H1 (cell line): ENCODE measurements around the gene POLA2. TPM values are rescaled to one million over a fixed set of nuclear protein-coding genes. Genes with fewer than 3 reads are reported as not detected.

Source experiments
- CTCF ChIA-PET: fragments of 300-600 bp; sonication (Branson Sonifier 250); formaldehyde crosslinking; loops from one replicate; lab custom pipeline; 2021; ENCODE audit not compliant: partially characterized antibody; lab: Charles Lee
- POLR2A ChIA-PET: fragments of 300-600 bp; sonication (Branson Sonifier 250); formaldehyde crosslinking; loops from one replicate; lab custom pipeline; 2021; ENCODE audit warnings: inconsistent platforms; ENCODE audit not compliant: partially characterized antibody; lab: Charles Lee
- DNase-seq, 2 experiments: peaks; one replicate each; pipeline versions ENCODE4 v3.0.0 to v3.0.0-alpha.2; 2010 to 2022; ENCODE audit warnings: low spot score in 2 of 2, low read depth in 1 of 2, mixed read lengths in 1 of 2
- FAIRE-seq: peaks from 2 replicates; lab custom pipeline; 2011; peaks lifted over from hg19 to GRCh38; lab: Jason Lieb, UNC
- H2AFZ ChIP-seq: 2 replicates; pipeline ENCODE4 v1.8.1; 2012; ENCODE audit warnings: low read length, inconsistent platforms
- H2AK5ac ChIP-seq: 2 replicates; pipeline ENCODE4 v1.6.1; 2013; ENCODE audit warnings: low read depth, low read length
- H2BK120ac ChIP-seq: replicated peaks from 2 replicates; pipeline ENCODE3; 2013; ENCODE audit warnings: low read depth, low read length, inconsistent platforms
- H2BK12ac ChIP-seq: 2 replicates; pipeline ENCODE4 v1.6.1; 2013; ENCODE audit warnings: low read depth, low read length
- H2BK15ac ChIP-seq: 2 replicates; pipeline ENCODE4 v1.6.1; 2013; ENCODE audit warnings: low read length
- H2BK20ac ChIP-seq: 2 replicates; pipeline ENCODE4 v1.6.1; 2013; ENCODE audit warnings: low read length
- H2BK5ac ChIP-seq: 2 replicates; pipeline ENCODE4 v1.6.1; 2013; ENCODE audit warnings: low read depth, low read length
- H3K14ac ChIP-seq: 2 replicates; pipeline ENCODE4 v1.6.1; 2013; ENCODE audit warnings: inconsistent platforms; ENCODE audit not compliant: insufficient read length
- H3K18ac ChIP-seq: 2 replicates; pipeline ENCODE4 v1.6.1; 2013; ENCODE audit warnings: low read length; ENCODE audit errors: extremely low read depth
- H3K23ac ChIP-seq: 2 replicates; pipeline ENCODE4 v1.6.1; 2013; ENCODE audit warnings: inconsistent platforms; ENCODE audit not compliant: insufficient read length
- H3K23me2 ChIP-seq: 2 replicates; pipeline ENCODE4 v1.6.1; 2013; ENCODE audit warnings: low read depth, low read length
- H3K27ac ChIP-seq: 2 replicates; pipeline ENCODE4 v1.6.1; 2011; ENCODE audit warnings: low read depth, low read length, inconsistent platforms
- H3K27me3 ChIP-seq, 4 experiments: replicated peaks in 1 of 4; 1 replicate in 1 of 4; 2 replicates in 3 of 4; pipeline versions ENCODE4 v1.6.1 to v1.8.1; 2011 to 2013; ENCODE audit warnings: low read length in 3 of 4, mild to moderate bottlenecking in 3 of 4, inconsistent platforms in 2 of 4, mixed read lengths in 2 of 4, moderate library complexity in 1 of 4; ENCODE audit not compliant: control insufficient read depth in 3 of 4, insufficient read depth in 3 of 4; ENCODE audit errors: extremely low read depth in 1 of 4
- H3K36me3 ChIP-seq, 4 experiments: 2 replicates each; pipeline versions ENCODE4 v1.6.1 to v1.8.1; 2011 to 2013; ENCODE audit warnings: mild to moderate bottlenecking in 4 of 4, low read length in 3 of 4, moderate library complexity in 2 of 4, control low read depth in 1 of 4, inconsistent platforms in 1 of 4; ENCODE audit not compliant: insufficient read depth in 4 of 4, control insufficient read depth in 2 of 4
- H3K4ac ChIP-seq: replicated peaks from 2 replicates; pipeline ENCODE3; 2013; ENCODE audit warnings: low read length, low read depth, mixed read lengths, inconsistent platforms; ENCODE audit not compliant: insufficient read length
- H3K4me1 ChIP-seq, 4 experiments: replicated peaks in 1 of 4; 1 replicate in 1 of 4; 2 replicates in 3 of 4; pipeline versions ENCODE4 v1.6.1 to v1.8.1; 2011 to 2013; ENCODE audit warnings: low read length in 3 of 4, inconsistent platforms in 2 of 4, mixed read lengths in 1 of 4; ENCODE audit not compliant: insufficient read depth in 4 of 4, control insufficient read depth in 3 of 4
- H3K4me2 ChIP-seq, 2 experiments: 2 replicates each; pipeline versions ENCODE4 v1.6.1 to v1.8.1; 2011 to 2013; ENCODE audit warnings: low read depth in 2 of 2, low read length in 2 of 2, control low read depth in 1 of 2, inconsistent platforms in 1 of 2, mild to moderate bottlenecking in 1 of 2; ENCODE audit not compliant: insufficient read depth in 1 of 2
- H3K4me3 ChIP-seq, 4 experiments: fragments of 200-600, 300-600 bp in 1 of 4; sonication (generic), shearing (Covaris generic), sonication (Bioruptor Twin) in 1 of 4; 2 replicates each; pipeline versions ENCODE4 v1.5.1 to v1.8.1; 2011 to 2016; ENCODE audit warnings: low read length in 4 of 4, low read depth in 3 of 4, control low read depth in 2 of 4, inconsistent platforms in 2 of 4, mild to moderate bottlenecking in 2 of 4, mixed read lengths in 1 of 4, moderate library complexity in 1 of 4; ENCODE audit not compliant: insufficient read depth in 2 of 4; ENCODE audit errors: extremely low read depth in 1 of 4
- H3K56ac ChIP-seq: replicated peaks from 2 replicates; pipeline ENCODE3; 2013; ENCODE audit warnings: low read depth, mild to moderate bottlenecking, mixed read lengths, low read length, inconsistent platforms; ENCODE audit not compliant: insufficient read length
- H3K79me1 ChIP-seq: 2 replicates; pipeline ENCODE4 v1.6.1; 2013; ENCODE audit warnings: low read depth, low read length, control low read depth
- H3K79me2 ChIP-seq, 2 experiments: 2 replicates each; pipeline versions ENCODE4 v1.6.1 to v1.8.1; 2012 to 2013; ENCODE audit warnings: low read length in 2 of 2, mild to moderate bottlenecking in 2 of 2, inconsistent platforms in 1 of 2; ENCODE audit not compliant: insufficient read depth in 2 of 2, control insufficient read depth in 1 of 2
- H3K9ac ChIP-seq, 4 experiments: replicated peaks in 1 of 4; 1 replicate in 1 of 4; 2 replicates in 3 of 4; pipeline versions ENCODE4 v1.6.1 to v1.8.1; 2011 to 2013; ENCODE audit warnings: low read depth in 3 of 4, low read length in 3 of 4, control low read depth in 2 of 4, mild to moderate bottlenecking in 2 of 4, moderate library complexity in 2 of 4, inconsistent platforms in 1 of 4; ENCODE audit errors: extremely low read depth in 1 of 4
- H3K9me3 ChIP-seq, 2 experiments: 2 replicates each; pipeline versions ENCODE4 v1.6.1 to v1.8.1; 2012 to 2013; ENCODE audit warnings: mild to moderate bottlenecking in 2 of 2, moderate library complexity in 2 of 2, control low read depth in 1 of 2, inconsistent platforms in 1 of 2, low read depth in 1 of 2, low read length in 1 of 2, mixed read lengths in 1 of 2; ENCODE audit not compliant: insufficient read depth in 2 of 2
- H4K20me1 ChIP-seq, 2 experiments: replicated peaks in 1 of 2; 2 replicates each; pipeline versions ENCODE3 to v1.8.1; 2011 to 2013; ENCODE audit warnings: inconsistent platforms in 2 of 2, low read length in 2 of 2, mild to moderate bottlenecking in 1 of 2; ENCODE audit not compliant: insufficient read depth in 2 of 2, control insufficient read depth in 1 of 2
- H4K5ac ChIP-seq: 2 replicates; pipeline ENCODE4 v1.6.1; 2013; ENCODE audit warnings: low read length, low read depth, mixed read lengths, inconsistent platforms; ENCODE audit not compliant: insufficient read length
- H4K8ac ChIP-seq: 2 replicates; pipeline ENCODE4 v1.8.0; 2013; ENCODE audit warnings: mild to moderate bottlenecking, moderate library complexity, low read length, inconsistent platforms; ENCODE audit not compliant: insufficient read depth; ENCODE audit errors: extremely low read depth
- H4K91ac ChIP-seq: replicated peaks from 2 replicates; pipeline ENCODE3; 2013; ENCODE audit warnings: low read length, mixed read lengths, inconsistent platforms; ENCODE audit not compliant: insufficient read length
- BRCA1 ChIP-seq: IDR thresholded peaks from 2 replicates; pipeline ENCODE4 v1.6.1; 2012; ENCODE audit warnings: low read depth, low read length, improper control_type of control experiment
- TBP ChIP-seq: IDR thresholded peaks from 2 replicates; pipeline ENCODE4 v1.6.1; 2011; ENCODE audit warnings: low read depth, low read length, improper control_type of control experiment
- WGBS, 2 experiments: shearing (Covaris generic) in 1 of 2; methylation state at CpG; one replicate each; pipeline versions ENCODE4 v1.1.6 to v1.1.7; 2013 to 2015; ENCODE audit warnings: low lambda C conversion rate in 2 of 2, mixed read lengths in 2 of 2, inconsistent platforms in 1 of 2, low coverage in 1 of 2, missing lambda C conversion rate in 1 of 2; ENCODE audit not compliant: insufficient replicate concordance in 2 of 2, insufficient coverage in 1 of 2, insufficient read length in 1 of 2; ENCODE audit errors: extremely low coverage in 1 of 2, missing lambda C conversion rate in 1 of 2; 5-methylcytosine and 5-hydroxymethylcytosine counted together
- polyA plus RNA-seq, 7 experiments: library from polyadenylated mRNA; depleted of rRNA in 3 of 7; stranded (reverse) in 5 of 7; unstranded in 2 of 7; fragments of >200 nt in 5 of 7; fragments of 200-250 nt in 2 of 7; gene quantifications; 1 replicate in 5 of 7; 2 replicates in 1 of 7; 4 replicates in 1 of 7; pipeline versions ENCODE4 v1.2.1 to v1.2.3, GENCODE V29; 2011 to 2013; ENCODE audit warnings: missing spikeins in 2 of 7, mixed read lengths in 2 of 7
- total RNA-seq: library from RNA; stranded (reverse); fragmentation: NEBNext Ultra II Directional; extraction: Animal tissue kit (Norgen Biotek cat#: 25700); gene quantifications from 2 replicates; pipeline ENCODE4 v1.2.1, GENCODE V29; 2021

Gene POLA2
- total and polyA plus RNA-seq, 2 of the 8 experiments (the other 6 are each of a cell fraction or from before 2014, with no cell fraction given) = 31.2 to 55.9 TPM

GRCh38 chr11:65279279-65279678, 17.5 kb downstream of the POLA2 start:
- H3K27ac ChIP-seq = no peak overlapping the region
- no peak overlapping the region for H4K5ac ChIP-seq
- H3K18ac ChIP-seq = no peak overlapping the region
- H4K91ac ChIP-seq = no peak overlapping the region
- H3K27me3 ChIP-seq = no peaks in the 10 kb centered on the region
- H2BK5ac ChIP-seq = no peak overlapping the region
- no peak overlapping the region for H2BK120ac ChIP-seq
- H3K4me2 ChIP-seq = no peak overlapping the region
- H3K4ac ChIP-seq = no peak overlapping the region
- POLR2A ChIA-PET = interaction anchor here (0.8 to 5.3 kb wide), 4 partner anchors 7 to 24 kb away, joined by 3 to 34 read pairs (median 6); no protein-coding TSS in a partner anchor
- TF ChIP-seq BRCA1 (no peak), TBP (no peak)
- TF ChIP-seq, all 59 proteins: peak for 0
- 86% methylated on average over 4 of the region's 4 CpGs; no CpG with 5 or more reads in 1 of the 2 experiments for WGBS, 2 experiments
- no peak overlapping the region for H4K8ac ChIP-seq
- peaks cover 24 to 77% (median 67%) of the 10 kb centered on the region in 4 experiments; a peak in 7 of 8 replicates for H3K36me3 ChIP-seq
- H2AK5ac ChIP-seq = no peak overlapping the region
- H2BK12ac ChIP-seq = no peak overlapping the region
- H4K20me1 ChIP-seq = peaks cover 0 to 1% of the 10 kb centered on the region in 2 experiments
- H3K14ac ChIP-seq = no peak overlapping the region
- CTCF ChIA-PET = interaction anchor here (0.6 to 45.6 kb wide), 4 partner anchors 13 to 75 kb away, joined by 3 to 1179 read pairs (median 4); partner anchors contain the start of genes CDC42EP2 and DPF2
- no peak overlapping the region for H3K9ac ChIP-seq
- H2BK15ac ChIP-seq = no peak overlapping the region
- no peaks in the 10 kb centered on the region; the same call in 1 of the 2 replicates for H3K79me1 ChIP-seq
- DNase-seq = no peak
- H3K23ac ChIP-seq = no peak overlapping the region
- no peaks in the 10 kb centered on the region; a peak in 1 of 7 replicates for H3K4me1 ChIP-seq
- no peak for FAIRE-seq
- H3K4me3 ChIP-seq = no peak overlapping the region
- H2AFZ ChIP-seq = no peak overlapping the region
- H3K56ac ChIP-seq = no peak overlapping the region
- H2BK20ac ChIP-seq = no peak overlapping the region
- H3K23me2 ChIP-seq = no peaks in the 10 kb centered on the region
- H3K9me3 ChIP-seq = no peaks in the 10 kb centered on the region
- no peaks in the 10 kb centered on the region for H3K79me2 ChIP-seq
